Measurements from ENCODE around the gene SART1.
"Not testable (repeated sequence)": the region's sequence is repeated elsewhere in the genome, so short reads cannot be mapped to it uniquely, and the experiment has no call there.

Gene SART1

GRCh38 chr11:66014804-66015453 lies 53.4 kb downstream of the SART1 start:
- in situ Hi-C loops (cut with MboI; ENCODE audit: low sequenced_read_pairs) = no loop called here

- in situ Hi-C loops (cut with MboI; ENCODE audit: low sequenced_read_pairs) = no loop called here
These were observed 53.9 kb downstream of the SART1 start for GRCh38 chr11:66015454-66015881.

- in situ Hi-C loops (cut with MboI; ENCODE audit: low sequenced_read_pairs) = no loop called here
These were observed 54.6 kb downstream of the SART1 start for GRCh38 chr11:66015936-66016792.

GRCh38 chr11:66016793-66017177 lies 55.3 kb downstream of the SART1 start:
- in situ Hi-C loops (cut with MboI; ENCODE audit: low sequenced_read_pairs) = no loop called here

- in situ Hi-C loops (cut with MboI; ENCODE audit: low sequenced_read_pairs) = no loop called here
These were observed 55.8 kb downstream of the SART1 start for GRCh38 chr11:66017321-66017720.

GRCh38 chr11:66020212-66020611 lies 58.7 kb downstream of the SART1 start:
- in situ Hi-C loops (cut with MboI; ENCODE audit: low sequenced_read_pairs) = no loop called here

- in situ Hi-C loops (cut with MboI; ENCODE audit: low sequenced_read_pairs) = no loop called here
These were observed 59.3 kb downstream of the SART1 start for GRCh38 chr11:66020618-66021357.

- in situ Hi-C loops (cut with MboI; ENCODE audit: low sequenced_read_pairs) = no loop called here
These were observed 61.1 kb downstream of the SART1 start for GRCh38 chr11:66022401-66023185.

- in situ Hi-C loops (cut with MboI; ENCODE audit: low sequenced_read_pairs) = not testable (repeated sequence)
These were observed 61.6 kb downstream of the SART1 start for GRCh38 chr11:66023186-66023440.

- in situ Hi-C loops (cut with MboI; ENCODE audit: low sequenced_read_pairs) = no loop called here
These were observed 64.5 kb downstream of the SART1 start, which contains the start of gene CATSPER1 for GRCh38 chr11:66026017-66026529. TSS of gene CATSPER1 (minus strand) at chr11:66026479. CDS start at chr11:66026379, 100 bp downstream.
